ENCODE measurements around the gene ATXN3.
A peak's percentile ranks its signal among the peaks of the same experiment; 100 is the strongest.

ATXN3 gene

DNA sequence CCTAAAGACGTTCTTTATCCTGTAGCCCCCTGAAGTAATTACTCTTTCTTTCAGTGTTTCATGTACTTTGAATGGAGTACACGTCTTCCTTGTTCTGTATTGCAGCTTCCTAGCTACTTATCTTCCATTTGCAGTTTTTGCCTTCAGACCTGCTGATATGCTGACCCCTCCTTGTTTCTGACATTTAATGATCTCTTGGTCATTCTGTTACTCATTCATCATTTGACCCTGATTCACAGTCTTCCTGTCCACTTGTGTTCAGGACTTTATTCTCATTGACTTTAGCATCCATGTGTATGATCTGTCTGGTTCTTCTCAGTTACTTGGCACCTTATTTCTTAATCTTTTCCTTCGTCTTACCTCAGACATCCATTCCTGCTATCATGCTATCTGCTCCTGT is 37.6 kb upstream of the ATXN3 start:
- Histone ChIP-seq H3K4me1 (ENCODE audit: low read depth, poor library complexity, severe bottlenecking) (no peaks in the 10 kb centered on the region), H3K4me3 (IDR thresholded peaks at IDR 0.05; ENCODE audit: insufficient read depth, low read depth, low read length) (no peak overlapping the region), H2AFZ (ENCODE audit: low read depth) (no peak overlapping the region), H3K36me3 (ENCODE audit: insufficient read depth) (no peaks in the 10 kb centered on the region), H4K20me1 (ENCODE audit: insufficient read depth) (no peaks in the 10 kb centered on the region), H3K27me3 (ENCODE audit: insufficient read depth, low read depth) (no peaks in the 10 kb centered on the region), H3K9ac (no peak overlapping the region), H3K27ac (no peak overlapping the region), H3K4me2 (no peak overlapping the region), H3K79me2 (ENCODE audit: insufficient read depth, low read depth) (no peaks in the 10 kb centered on the region)
- TF ChIP-seq CTCF (conservative IDR thresholded peaks at IDR 0.05; ENCODE audit: low read depth, low read length) = no peak

- Histone ChIP-seq H3K79me2 (ENCODE audit: insufficient read depth, low read depth) (no peaks in the 10 kb centered on the region), H3K36me3 (ENCODE audit: insufficient read depth) (no peaks in the 10 kb centered on the region), H3K4me1 (ENCODE audit: low read depth, poor library complexity, severe bottlenecking) (no peaks in the 10 kb centered on the region), H3K9ac (no peak overlapping the region), H3K4me2 (no peak overlapping the region), H3K4me3 (IDR thresholded peaks at IDR 0.05; ENCODE audit: insufficient read depth, low read depth, low read length) (no peak overlapping the region), H3K27me3 (ENCODE audit: insufficient read depth, low read depth) (no peaks in the 10 kb centered on the region), H4K20me1 (ENCODE audit: insufficient read depth) (no peaks in the 10 kb centered on the region), H2AFZ (ENCODE audit: low read depth) (no peak overlapping the region), H3K27ac (no peak overlapping the region)
- no peak for TF ChIP-seq CTCF (conservative IDR thresholded peaks at IDR 0.05; ENCODE audit: low read depth, low read length)
Measured at GRCh38 chr14:92143309-92143708, 36.9 kb upstream of the ATXN3 start.

DNA sequence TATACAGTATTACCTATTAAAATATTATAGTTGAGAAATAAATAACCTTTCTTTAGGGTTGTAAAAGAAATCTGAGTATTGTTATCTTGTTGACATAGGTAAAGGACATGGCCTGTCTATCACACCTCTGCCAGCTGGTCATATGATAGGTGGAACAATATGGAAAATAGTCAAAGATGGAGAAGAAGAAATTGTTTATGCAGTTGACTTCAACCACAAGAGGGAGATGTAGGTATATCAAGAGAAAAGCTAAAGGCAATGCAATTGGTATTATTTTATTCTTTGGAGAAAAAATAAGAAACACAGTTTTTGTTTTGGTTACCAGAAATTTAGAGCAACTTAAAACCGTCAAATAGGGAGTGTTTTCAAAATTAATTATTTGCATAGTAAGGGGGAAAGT is 28.9 kb upstream of the ATXN3 start:
- Histone ChIP-seq H3K9ac (no peak overlapping the region), H3K4me3 (IDR thresholded peaks at IDR 0.05; ENCODE audit: insufficient read depth, low read depth, low read length) (no peak overlapping the region), H3K4me2 (no peak overlapping the region), H3K4me1 (ENCODE audit: low read depth, poor library complexity, severe bottlenecking) (peaks cover 18% of the 10 kb centered on the region), H4K20me1 (ENCODE audit: insufficient read depth) (no peaks in the 10 kb centered on the region), H3K27ac (no peak overlapping the region), H3K36me3 (ENCODE audit: insufficient read depth) (no peaks in the 10 kb centered on the region; the same call in 1 of the 2 replicates), H3K79me2 (ENCODE audit: insufficient read depth, low read depth) (no peaks in the 10 kb centered on the region), H2AFZ (ENCODE audit: low read depth) (no peak overlapping the region), H3K27me3 (ENCODE audit: insufficient read depth, low read depth) (no peaks in the 10 kb centered on the region)
- peak; percentile 55 for TF ChIP-seq CTCF (conservative IDR thresholded peaks at IDR 0.05; ENCODE audit: low read depth, low read length)

- Histone ChIP-seq H3K4me3 (IDR thresholded peaks at IDR 0.05; ENCODE audit: insufficient read depth, low read depth, low read length) (no peak overlapping the region), H4K20me1 (ENCODE audit: insufficient read depth) (no peaks in the 10 kb centered on the region), H3K4me2 (no peak overlapping the region), H3K27me3 (ENCODE audit: insufficient read depth, low read depth) (no peaks in the 10 kb centered on the region), H3K27ac (no peak overlapping the region), H2AFZ (ENCODE audit: low read depth) (no peak overlapping the region), H3K4me1 (ENCODE audit: low read depth, poor library complexity, severe bottlenecking) (peaks cover 25% of the 10 kb centered on the region), H3K79me2 (ENCODE audit: insufficient read depth, low read depth) (no peaks in the 10 kb centered on the region), H3K9ac (no peak overlapping the region), H3K36me3 (ENCODE audit: insufficient read depth) (no peaks in the 10 kb centered on the region; the same call in 1 of the 2 replicates)
- no peak for TF ChIP-seq CTCF (conservative IDR thresholded peaks at IDR 0.05; ENCODE audit: low read depth, low read length)
Measured at GRCh38 chr14:92134456-92134855, 28.1 kb upstream of the ATXN3 start.

Measured in KMS-11 (cell line).